Fibroblast of skin of scalp (primary cell): Measurements from ENCODE around the gene MACC1.
A peak's percentile ranks its signal among the peaks of the same experiment; 100 is the strongest.
"Not testable (repeated sequence)": the region's sequence is repeated elsewhere in the genome, so short reads cannot be mapped to it uniquely, and the experiment has no call there.

Experiments used
- DNase-seq: peaks from one replicate; pipeline ENCODE4 v3.0.0-alpha.2; 2013

The MACC1 gene

GRCh38 chr7:20206104-20206896, 10.9 kb downstream of the MACC1 start:
- no peak for DNase-seq

DNA sequence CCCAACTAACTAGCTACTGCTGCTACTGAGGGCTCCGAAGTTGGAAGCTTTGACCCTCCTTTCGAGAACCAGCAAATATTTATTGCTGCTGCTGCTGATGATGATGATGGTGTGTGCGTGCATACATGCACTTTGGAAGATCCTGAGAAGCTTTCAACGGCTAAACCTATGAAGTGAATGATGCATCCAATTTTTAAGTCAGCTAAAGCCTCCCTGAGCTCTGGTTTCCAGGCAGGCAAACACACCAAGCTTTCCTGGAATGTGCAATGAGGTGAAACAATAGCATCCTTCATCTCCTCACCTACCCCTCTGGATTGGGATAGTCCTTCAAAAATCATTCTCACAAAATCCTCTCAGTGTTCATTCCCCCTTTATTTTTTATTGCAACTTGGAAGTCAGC, 13.9 kb downstream of the MACC1 start:
- DNase-seq: no peak

- no peak for DNase-seq
Measured at GRCh38 chr7:20201380-20201779, 15.8 kb downstream of the MACC1 start.

DNA sequence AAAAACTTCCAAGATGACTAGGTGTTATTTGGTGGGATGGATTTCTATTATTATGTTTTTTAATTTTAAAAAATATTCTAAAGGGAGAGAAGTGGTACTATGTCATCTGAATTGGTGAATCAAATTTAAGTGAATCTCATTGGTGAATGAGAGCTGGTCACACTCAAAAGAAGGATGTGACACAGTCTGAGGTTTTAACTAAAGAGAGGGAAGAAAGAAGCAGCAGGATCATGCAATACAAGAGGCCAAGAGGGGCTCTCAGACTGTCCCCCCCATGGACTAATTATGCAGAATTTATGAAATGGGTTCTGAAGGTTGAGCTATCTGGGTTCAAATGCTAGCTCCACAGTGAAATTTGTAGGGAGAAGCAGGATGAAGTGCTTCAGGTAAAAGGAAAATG, 16.2 kb downstream of the MACC1 start:
- DNase-seq: no peak

DNA sequence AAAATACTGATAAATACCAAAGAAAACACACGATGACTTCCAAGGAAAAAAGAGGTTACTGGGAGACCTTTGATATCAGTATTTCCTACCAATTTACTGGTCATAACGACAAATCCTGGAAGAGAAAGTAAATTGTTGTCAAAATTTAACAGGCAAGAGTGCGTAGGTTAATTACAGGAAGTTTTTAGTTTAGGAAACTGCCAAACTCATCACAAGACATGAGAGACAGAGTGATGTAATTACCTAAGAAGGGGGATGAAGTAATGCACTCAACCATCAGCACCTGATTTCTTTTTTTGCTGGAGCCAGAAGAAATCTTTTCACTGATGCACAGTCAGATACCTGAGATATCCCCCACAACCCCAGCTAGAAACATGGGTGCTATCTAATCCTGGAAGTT, 16.8 kb downstream of the MACC1 start:
- no peak for DNase-seq

DNA sequence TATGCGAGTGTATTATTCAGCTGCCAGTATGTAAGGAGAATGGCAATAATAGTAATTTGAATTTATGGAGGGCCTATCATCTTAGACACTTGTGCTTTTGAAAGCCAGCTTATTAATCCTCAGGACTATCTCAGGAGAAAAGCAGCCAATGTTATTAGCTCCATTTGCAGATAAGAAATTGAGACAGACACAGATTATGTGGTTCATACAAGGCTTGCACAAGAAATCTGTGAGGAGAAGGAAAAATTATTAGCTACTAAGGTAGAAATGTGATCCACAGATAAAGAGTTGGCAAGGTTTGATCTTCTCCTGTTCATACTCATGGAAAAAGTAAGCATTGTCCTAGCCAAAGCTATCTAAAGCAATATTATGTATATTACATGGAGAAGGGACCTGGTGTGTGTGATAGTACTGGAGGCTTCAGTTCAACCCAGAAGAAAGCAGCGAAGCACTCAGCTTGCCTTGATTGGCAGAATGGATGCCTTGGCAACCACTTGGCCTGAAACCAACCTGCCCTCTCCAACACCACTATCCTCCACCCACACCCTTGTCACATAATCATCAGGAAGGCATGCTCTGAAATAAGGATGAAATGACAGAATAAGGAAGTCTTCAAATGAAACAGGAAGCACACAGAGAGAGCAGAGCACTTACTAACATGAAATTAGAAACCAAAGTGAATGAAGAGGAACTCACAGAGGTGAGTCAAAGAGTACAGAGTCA, 18.0 kb downstream of the MACC1 start:
- DNase-seq: peak; percentile 48

- no peak for DNase-seq
Measured at GRCh38 chr7:20198260-20198659, 18.9 kb downstream of the MACC1 start.

GRCh38 chr7:20197837-20198236, 19.3 kb downstream of the MACC1 start:
- DNase-seq: no peak

GRCh38 chr7:20197125-20197748, 19.9 kb downstream of the MACC1 start:
- DNase-seq: no peak

DNA sequence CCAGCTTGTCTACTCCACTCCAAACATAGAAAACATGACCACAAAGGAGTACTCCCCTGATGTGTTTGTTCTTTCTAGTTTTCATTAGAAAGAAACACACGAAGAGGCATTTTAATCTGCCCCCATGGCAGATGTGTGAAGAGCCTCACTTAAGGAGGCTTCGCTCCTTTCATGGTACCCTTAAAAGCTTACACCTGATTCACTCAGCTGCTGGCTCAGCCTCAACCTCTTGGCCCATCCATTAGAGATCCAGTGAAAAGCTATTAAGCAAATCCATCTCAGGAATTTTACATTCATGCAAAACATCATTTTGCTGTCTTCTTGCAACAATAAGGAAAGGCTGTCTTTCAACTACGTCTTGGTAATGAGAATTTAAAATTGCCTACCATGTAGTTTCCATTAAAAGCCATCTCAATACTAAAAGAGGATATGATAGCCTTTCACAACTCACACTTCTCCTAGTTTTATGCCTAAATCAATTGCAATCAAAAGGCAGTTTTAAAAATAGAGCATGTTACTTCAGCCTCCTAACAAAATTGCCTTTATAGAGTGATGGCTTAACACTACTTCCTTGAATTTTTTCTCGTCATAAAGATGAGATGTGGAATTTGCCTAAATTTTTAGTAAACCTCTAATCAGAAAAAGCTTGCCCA, 22.7 kb downstream of the MACC1 start:
- no peak for DNase-seq

- DNase-seq: no peak
Measured at GRCh38 chr7:20193873-20194272, 23.3 kb downstream of the MACC1 start.

- no peak for DNase-seq
Measured at GRCh38 chr7:20193242-20193777, 23.9 kb downstream of the MACC1 start.

DNA sequence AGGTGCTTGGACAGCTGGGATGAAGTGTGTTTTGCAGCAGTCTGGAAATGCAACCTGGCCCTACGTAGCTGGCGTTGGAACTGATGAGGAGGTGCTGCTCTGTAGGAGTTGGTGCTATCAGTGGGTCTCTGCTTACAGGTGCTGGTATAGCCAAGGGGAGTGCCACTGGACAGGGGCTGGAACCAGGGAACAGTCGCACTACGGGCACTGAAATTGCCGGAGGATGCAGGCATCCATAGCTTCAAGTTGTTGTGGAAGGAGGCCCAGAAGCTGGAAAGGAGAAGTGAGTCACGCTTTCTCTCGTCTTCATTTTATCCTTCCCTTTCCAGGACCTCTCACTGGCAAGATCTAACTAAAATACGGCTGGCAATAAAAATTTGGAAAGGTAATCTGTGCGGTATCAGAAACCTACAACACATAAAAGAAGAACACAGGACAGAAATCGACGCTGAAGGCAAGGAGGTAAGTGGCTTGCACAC, 25.8 kb downstream of the MACC1 start:
- no peak for DNase-seq

DNA sequence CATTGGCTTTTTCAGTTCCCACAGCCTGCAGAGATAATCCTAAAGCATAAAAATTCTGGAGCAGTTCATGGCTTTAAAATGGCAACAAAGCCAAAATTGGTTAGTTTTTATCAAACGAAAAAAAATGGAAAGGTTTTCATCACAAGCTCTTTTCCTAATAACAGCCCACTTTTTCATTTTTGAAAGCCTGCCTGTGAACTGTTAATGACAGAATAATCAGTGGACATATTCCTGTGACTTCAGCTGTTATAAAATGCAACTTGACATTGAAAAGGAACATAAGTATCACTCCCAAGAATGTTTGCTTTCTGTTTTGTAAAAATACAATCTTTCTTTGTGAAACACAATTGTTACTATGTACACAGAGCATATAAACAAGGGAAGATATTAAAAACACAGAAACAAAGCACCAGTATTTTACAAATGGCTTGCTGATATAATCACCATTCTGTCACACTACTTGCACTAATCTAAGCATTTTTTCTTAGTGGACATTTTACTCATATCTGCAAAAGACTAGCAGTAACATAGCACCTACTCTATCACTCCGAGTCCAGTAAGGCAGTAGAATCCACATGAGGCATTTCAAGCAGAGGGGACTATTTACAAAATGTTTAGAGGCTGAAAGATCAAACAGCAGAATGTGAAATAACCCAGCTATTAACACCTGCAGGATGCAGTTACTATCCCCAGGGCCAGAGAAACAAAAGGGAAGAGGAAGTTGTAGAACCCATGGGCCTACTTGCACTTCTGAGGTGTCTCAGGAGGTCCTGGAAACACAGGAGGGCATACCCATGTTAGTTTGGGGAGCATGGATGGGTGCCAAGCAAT, 26.4 kb downstream of the MACC1 start:
- no peak for DNase-seq

DNA sequence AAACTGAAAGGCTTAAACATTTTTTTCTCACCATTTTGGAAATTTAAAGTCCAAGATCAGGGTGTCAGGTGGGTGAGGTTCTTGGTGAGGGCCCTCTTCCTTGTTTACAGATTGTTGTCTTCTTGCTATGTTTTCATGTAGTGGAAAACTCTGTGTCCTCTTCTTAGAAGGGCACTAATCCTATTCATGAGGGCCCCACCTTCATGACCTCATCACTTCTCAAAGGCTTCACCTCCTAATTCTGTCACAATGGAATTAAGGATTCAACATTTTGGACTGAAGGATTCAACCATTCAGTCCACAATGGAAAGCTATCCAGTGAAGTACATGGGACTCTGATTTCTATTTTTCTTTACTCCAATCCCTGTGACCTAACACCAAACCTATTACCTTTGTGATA, 27.3 kb downstream of the MACC1 start:
- no peak for DNase-seq

DNA sequence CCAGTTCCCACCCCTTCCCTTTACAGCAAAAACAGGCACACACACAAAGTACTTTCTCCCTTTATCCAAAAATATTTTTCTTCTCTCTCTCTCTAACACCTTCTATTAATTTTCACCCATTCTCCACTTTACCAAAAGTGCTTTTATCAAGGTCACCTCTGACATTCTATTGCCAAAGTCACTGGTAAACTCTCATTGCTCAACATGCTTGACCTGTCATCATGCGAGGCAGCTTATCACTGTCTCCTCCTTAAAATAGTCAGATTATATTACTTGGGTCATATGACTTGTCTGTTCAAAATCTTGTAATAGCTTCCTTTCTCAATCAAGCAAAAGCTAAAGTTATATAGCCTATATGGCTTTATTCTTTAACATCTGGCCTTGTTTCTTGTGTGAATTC, 28.6 kb downstream of the MACC1 start:
- no peak for DNase-seq

- not testable (repeated sequence) for DNase-seq
Measured at GRCh38 chr7:20187850-20188249, 29.3 kb downstream of the MACC1 start.

GRCh38 chr7:20185988-20186387, 31.2 kb downstream of the MACC1 start:
- no peak for DNase-seq

GRCh38 chr7:20183086-20183485, 34.1 kb downstream of the MACC1 start:
- no peak for DNase-seq

DNA sequence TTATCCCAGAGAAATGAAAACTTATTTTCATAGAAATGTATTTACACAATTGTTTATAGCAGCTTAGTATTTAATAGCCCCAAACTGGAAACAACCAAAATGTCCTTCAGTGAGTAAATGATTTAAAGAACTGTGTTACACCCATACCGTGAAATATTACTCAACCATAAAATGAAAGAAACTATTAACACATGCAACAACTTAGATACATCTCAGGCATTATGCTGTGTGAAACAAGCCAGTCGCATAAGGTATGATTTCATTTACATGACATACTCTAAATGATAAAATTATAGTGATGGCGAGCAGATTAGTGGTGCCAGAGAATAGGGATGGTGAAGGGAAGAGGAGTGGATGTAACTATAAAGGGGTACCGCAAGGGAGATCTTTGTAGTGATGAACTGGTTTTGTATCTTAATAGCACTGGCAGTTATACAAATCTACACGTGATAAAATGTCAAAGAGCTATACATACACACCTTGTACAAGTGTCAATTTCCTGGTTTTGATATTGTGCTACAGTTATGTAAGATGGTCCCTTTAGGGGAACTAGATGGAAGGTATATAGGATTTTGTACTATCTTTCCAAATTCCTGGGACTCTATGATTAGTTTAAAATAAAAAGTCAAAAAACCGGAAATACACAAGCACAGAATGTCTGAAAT, 40.5 kb downstream of the MACC1 start:
- DNase-seq: no peak

DNA sequence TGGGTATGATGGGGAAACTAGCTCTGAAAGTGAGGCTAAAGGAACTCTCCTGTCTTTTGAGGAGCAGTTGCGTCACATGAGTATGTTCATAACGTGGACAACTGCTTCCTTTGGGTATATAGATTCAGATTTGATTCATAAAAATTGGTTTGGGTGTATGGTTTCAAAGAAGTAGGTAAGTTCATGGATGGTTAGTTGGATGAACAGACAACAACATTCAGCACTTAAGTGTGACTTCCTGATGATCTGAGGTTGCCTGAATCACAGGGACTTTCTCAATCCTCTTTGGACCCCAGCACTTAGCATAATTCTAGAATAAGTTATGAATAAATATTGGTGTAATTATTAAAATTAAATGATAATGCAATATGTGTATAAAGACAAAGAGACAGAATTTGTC, 43.4 kb downstream of the MACC1 start:
- DNase-seq: no peak
